ENCODE data around the gene RAD51B.
A peak's percentile ranks its signal among the peaks of the same experiment; 100 is the strongest.

The RAD51B gene

DNA sequence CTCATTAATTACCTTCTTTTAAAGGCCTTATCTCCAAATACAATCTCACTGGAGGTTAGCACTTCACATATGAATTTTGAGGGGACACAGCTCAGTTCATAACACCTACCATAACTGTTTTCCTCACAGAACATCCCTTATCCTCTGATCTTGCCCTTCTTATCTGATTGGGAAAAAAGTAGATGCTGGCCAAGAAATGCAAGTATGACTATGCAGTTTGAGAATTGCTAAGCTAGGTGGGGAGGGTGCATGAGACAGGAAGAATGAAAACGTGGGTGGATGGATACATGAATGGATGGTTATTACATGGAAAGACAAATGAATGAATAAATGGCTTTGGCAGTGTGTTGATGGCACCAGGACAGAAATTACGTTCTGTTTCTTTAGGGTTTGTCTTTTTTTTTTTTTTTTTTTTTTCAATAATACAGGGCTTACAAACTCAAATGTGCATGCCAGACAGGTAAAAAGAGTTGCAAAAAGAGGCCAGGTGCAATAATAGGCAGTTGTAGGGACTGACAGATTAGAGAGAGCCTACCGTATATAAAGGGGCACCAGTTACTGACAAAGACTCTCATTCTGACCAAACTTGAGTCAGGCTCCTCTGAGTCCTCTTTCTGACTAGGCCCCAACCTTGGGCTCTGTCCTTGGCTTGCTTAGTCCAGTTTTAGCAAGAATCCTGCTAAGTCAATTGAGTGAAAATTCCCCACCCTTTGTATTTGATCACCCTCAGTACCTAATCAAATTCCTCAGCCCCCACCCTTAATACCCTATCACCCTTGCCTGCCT lies 668.4 kb downstream of the RAD51B start:
- no peak for DNase-seq (ENCODE audit: low spot score)

DNA sequence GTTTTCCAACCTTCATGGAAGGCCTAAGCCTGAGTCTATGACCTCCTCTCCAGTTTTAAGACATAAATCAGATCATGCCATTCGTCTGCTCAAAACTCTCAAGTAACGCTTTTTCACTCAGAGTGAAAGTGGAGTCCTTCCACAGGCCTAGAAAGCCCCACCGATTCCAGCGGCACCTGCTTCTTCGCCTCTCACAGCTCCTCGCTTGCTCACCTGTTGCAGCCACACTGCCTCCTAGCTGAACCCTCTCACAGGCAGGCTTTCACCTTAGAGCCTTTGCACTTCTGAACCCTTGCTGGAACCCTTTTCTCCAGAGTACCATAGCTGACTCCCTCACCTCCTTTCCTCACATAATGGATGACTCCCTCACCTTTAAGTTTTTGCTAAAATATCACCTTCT lies 672.2 kb downstream of the RAD51B start:
- DNase-seq (ENCODE audit: low spot score) = no peak

DNA sequence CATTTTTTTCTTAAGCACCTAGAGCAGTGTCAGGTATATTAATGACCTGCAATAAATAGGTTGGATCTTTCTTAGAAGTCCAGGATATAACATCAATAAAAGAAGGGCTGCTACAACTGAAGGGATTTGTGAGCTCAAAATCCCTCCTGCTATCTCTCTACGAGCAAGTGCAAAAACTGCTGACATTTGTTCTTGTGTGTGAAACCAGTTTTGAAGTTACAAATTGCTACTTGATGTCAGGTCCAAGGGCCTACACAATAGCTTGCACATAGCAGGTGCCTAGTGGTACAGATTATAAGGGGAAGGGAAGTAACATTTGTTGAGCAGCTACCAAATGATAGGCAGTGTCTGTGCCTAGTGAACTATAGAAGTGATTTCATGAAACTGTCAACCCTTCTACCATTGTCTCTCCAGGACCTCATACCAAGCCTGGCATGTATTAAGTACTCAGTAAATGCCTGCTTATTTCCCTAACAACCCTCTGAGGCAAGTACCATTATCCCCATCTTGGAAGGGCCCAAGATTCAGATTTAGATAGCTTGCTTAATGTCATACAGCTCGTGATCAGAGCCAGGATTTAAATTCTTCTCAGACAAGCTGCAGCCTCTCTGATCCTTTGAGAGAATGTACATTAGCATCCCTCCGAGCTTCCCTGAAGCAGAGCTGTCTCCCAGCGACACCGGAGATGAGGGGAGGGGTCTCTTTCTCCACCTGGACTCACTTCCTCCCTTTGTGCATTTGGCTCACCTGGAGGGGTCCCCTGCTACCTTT lies 673.0 kb downstream of the RAD51B start:
- no peak for DNase-seq (ENCODE audit: low spot score)

DNA sequence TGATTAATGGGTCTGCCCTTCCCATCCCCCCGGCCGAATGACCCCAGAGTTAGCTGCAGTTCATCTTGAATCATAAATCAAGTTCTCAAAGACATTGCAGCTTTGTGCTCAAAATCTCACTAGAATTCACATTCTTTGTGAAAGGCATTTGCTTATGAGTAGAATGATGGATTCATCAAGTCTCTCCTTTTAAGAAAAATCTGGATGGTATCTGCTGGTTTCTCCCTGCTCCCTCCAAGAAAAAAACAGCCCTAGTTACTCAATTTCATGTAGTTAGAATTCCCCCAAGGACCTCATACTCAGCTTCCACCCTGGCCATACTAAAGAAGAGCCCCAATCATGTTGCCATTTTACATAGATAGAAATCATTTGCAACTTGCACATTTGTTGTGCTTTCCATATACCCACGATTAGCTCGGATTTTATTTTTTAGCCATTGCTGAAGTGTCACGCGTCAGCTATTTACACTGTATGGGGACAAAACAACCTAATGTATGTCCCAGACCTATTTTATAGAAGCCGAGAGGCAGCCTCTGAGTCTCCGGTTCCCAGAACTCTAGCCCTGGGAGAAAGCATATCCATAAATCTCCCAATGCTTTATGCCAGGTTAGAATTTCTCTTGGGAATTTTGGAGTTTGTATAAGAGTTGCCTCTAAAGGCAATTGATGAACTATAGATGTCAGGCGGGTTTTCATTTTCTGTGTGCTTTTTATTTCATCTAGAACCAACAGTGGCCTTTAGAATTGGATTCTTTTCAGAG lies 673.8 kb downstream of the RAD51B start:
- no peak for DNase-seq (ENCODE audit: low spot score)

DNA sequence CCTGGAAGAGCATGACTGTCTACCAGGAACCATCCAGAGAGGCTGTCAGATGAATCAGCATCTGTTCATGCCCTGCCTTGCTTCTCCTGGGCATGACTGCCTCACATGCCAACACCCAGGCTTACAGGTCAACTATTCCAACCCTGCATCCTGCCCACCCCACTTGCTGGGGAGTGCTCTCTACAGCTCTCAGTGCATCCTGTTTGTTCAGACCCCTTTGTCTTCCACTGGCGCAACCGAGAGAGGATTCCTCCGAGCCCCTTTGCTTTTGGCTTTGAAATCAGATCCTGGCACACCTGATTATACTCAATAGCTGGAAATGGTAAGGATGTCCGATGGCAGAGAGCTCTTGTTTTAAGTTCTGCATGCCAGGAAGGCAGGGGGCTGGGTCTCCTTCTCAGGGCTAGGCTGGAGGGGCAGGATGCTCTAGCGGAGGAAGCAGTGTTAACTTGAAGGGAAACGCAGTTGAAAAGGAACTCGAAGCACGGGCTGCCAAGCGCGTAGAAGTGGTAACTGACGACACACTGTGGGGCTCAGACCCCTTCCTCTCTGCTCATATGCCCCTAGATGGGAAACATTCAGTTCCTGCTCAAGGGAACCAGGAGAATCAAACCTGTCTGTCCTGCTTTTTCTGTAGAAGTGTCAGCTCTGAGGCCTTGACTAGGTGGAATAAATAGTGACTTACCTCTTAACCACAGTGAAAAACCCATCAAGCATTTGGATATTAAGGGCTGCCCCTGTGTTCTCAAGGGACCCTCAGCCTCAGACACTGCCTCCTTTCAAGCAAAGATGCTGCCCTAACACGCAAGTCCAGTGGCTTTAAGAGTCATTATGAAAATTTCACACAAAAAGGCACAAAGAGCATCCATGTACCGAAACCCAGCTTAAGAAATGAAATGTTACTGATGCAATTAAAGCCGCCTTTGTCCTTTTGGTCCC lies 675.8 kb downstream of the RAD51B start:
- no peak for DNase-seq (ENCODE audit: low spot score)

DNA sequence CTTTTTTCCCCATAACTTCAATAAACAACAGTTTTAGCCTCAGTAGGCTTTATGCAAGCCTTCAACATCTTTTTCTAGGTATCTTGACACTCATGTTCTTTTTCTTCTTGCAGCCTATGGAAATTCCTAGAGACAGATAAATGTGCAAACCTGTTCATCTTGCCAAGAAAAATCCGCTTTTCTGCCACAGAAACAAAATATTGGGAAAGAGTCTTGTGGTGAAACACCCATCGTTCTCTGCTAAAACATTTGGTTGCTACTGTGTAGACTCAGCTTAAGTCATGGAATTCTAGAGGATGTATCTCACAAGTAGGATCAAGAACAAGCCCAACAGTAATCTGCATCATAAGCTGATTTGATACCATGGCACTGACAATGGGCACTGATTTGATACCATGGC lies 677.4 kb downstream of the RAD51B start:
- no peak for DNase-seq (ENCODE audit: low spot score)

DNA sequence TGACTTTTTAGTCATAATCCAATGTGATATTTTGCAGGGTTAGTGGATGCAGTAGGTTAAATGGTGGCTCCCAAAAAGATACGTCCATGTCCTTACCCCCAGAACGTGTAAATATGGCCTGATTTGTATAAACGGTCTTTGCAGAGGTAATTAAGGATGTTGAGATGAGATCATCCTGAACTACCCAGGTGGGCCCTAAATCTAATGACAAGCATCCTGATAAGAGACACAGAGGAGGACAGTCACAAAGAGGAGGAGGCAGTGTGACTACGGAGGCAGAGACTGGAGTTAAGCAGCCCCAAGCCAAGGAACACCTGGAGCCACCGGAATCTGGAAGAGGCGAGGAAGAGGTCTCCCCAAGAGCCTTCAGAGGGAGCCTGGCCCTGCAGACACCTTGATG lies 679.9 kb downstream of the RAD51B start:
- no peak for DNase-seq (ENCODE audit: low spot score)

DNA sequence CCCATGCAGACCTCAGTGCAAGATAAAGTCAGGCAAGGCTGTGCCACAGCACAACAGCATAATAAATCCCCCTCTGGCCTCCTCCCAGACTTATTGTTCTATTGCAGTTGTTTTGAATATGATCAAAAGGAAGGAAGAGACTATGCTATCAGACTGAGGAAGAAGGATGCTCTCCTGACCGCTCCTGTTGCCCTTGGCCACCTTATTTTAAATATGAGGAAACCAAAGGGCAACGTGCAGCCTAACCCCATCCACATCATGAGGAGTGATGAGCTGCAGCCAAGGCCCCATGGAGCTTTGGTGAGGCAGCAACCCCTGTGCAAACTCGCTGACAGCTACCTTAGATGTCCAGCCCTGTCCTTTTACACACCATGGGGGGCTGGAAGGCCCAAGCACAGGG lies 681.6 kb downstream of the RAD51B start:
- no peak for DNase-seq (ENCODE audit: low spot score)

DNA sequence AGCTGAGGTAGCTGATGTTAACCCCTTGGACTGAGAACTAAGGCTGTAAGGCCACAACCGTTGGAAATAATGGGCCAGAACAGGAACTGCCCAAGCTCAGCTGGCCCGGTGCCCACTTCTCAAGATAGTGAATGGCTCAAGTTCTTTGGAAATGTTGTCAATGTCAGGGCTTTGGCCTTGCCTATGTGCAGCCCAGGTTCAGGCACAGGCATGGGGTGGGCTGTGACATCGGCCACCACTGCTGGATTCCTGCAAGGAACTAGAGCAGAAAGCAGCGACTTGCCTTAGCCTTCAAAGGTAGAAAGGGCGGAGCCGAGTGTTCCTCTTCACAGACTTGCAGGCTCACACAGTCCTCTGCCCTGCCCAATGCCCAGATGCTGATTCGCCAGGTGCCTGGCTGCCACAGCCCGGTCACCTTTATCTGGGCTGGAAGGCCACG lies 682.1 kb downstream of the RAD51B start:
- DNase-seq (ENCODE audit: low spot score) = no peak

DNA sequence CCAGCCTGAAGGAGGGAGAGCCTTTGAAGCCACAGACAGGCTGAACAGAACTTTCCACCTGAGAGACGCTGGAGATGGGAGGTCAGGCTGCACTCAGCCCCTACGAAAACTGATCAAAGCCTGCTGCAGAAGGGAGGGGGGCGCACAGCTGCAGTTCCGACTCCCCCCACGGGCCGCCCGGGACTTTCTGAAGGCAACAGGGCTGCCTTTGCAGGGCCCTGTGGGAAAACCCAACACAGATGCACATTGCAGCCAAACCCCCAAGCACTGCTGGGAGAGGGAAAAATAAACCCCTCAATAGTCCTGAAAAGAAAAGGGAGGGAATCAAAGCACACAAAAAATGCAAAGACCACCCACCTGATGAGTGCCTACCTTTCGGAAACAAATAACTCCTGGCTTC lies 682.7 kb downstream of the RAD51B start:
- DNase-seq (ENCODE audit: low spot score) = no peak

DNA sequence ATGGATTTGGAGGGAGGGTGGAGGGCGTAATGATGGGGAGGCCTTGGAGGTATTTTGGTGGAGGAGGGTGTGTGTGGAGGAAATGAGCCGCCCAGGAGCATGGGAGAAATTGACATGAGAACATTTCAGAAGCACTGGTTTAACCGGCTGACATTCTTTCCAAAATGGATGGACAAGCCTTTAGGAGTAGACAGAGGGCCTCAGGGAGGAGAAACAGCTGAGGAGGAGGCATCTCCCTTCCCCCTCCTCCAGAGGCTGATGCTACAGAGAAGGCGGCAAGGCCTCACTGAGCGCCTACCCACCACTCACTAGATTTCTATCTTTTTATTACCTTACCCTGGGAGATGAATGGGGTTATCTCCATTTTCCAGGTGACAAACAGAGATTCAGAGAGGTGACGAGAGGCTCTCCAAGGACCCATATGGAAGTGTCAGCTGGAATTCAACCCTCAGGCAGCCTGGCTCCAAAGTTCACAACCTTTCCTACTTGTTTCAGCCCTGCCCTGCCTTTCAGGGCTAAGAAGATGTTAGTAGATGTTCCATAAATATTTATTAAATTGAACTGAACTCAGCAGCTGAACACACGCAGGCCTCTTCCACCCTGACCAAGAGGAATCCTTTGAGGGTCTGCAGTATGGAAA lies 683.7 kb downstream of the RAD51B start:
- no peak for DNase-seq (ENCODE audit: low spot score)

DNA sequence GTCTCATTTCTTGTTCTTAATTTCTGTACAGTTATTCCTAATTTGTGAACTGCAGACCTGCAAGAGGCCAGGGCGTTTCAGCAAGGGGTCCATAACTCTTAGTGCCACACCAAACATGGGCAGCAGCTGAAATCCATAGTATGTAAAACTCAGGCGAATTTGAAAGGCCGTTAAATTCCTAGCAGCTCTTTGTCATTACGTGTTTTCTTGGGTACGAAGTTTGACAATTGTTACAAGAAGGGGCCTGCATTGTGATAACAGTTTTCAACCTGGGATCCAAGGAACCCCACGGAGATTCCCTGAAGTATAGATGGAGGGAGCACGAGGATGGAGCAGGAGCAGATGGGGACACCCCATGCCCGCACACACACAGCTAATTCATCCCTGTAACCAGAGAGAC lies 685.3 kb downstream of the RAD51B start:
- no peak for DNase-seq (ENCODE audit: low spot score)

DNA sequence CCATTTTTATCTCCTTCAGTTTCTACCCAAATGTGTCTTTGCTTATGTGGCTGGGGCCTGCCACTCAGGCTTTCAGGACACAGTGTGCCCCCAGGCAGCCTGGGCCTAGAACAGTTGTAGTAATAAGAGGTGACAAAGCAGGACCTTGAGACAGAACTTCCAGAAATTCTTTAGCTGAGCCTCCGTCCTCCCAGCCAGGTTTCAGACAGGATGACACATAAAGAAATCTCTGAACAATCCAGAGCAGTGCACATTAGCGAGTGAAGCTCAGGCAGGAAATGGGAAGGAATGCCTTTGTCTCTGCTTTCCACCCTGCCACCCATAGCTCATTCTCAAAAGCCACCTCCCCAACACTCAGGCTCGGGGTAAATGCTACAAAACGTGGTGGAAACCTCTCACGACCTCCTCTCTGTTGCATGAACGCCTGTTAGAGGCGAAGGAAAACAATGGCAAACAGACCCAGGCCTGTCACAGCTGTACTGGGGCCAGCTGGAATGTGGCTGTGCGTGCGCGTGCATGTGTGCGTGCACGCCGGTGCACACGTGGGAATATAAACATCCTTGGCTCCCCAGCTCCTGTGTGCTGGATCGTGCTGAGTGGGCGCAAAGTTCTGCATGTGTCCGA lies 686.6 kb downstream of the RAD51B start:
- no peak for DNase-seq (ENCODE audit: low spot score)

DNA sequence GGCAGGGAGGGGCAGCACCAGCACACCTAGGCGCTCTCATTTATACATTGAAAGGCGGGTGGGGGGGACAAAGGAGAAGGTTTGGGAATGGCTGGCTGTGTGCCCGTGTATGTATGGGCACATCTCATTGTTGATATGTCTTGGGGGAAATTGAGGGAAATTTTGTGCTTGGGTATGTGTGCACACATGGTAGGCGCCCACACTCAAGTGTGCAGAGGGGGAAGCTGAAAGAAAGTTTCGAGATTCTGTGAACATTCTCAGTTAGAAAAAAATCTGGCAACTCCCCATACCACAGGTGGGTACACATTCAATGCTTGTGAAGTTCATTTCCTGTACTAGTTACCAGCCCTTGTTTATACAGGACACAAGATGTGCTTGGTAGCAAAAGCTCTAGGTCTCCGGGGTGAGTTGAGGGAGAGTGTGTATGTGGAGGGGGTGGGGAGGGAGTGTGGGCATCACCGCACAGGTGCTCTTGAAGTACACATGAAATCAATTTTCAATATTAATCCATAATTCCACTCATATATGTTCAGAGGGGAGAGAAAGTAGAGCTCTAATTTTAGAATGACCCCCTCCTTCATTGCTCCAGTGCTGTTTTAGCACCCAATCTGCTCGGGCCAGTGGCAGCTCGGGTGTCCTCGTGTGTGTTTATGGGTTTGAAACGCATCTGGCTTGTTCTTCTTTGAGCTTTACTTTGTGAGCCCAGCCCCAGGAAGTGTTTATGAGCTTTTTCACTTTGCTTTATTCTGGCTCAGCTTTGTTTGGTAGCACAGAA lies 687.3 kb downstream of the RAD51B start:
- DNase-seq (ENCODE audit: low spot score) = no peak

DNA sequence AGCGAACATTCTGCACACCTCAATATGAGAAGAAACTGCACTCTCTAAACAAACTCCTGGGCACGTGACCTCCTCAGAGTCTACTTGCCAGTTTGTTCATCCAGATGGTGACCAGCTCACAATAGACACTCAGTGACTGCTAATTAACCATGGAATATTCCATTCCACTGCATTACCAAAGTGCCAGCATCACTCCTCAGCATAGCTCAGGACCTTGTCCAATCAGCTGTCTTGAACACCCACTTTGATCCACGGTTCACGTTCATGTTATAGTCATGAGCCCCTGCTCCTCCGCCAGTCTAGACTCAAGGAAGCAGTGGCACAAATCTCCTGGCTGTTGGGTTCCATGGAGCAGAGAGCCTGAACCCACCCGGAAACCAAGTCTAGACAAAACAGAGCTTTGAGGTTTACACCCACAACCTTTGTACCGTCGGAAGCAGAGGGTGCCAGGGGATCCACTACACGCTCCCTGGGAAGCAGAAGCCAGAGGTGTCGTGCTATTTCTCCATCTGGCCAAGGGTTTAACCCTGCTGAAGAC lies 688.0 kb downstream of the RAD51B start:
- peak; percentile 57 for DNase-seq (ENCODE audit: low spot score)

DNA sequence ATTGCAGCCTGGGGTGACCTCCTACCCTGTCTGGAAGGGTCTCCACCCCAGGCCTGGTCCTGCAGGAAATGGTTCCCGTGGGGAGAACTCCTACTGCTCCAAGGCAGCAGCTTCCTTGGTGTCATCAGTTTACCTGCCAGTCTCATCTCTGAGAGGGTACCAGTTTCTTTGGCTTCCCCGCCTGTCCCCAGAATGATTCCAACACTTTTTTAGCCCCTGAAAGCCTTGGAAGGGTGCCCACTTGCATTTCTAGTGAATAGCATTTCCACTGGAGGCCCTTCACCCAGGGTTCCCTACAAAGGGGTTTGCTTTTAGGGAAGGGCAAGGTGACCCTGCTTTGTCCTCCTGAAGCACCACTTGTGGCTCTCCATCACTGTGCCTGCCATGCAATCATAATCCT lies 689.0 kb downstream of the RAD51B start:
- DNase-seq (ENCODE audit: low spot score) = no peak

DNA sequence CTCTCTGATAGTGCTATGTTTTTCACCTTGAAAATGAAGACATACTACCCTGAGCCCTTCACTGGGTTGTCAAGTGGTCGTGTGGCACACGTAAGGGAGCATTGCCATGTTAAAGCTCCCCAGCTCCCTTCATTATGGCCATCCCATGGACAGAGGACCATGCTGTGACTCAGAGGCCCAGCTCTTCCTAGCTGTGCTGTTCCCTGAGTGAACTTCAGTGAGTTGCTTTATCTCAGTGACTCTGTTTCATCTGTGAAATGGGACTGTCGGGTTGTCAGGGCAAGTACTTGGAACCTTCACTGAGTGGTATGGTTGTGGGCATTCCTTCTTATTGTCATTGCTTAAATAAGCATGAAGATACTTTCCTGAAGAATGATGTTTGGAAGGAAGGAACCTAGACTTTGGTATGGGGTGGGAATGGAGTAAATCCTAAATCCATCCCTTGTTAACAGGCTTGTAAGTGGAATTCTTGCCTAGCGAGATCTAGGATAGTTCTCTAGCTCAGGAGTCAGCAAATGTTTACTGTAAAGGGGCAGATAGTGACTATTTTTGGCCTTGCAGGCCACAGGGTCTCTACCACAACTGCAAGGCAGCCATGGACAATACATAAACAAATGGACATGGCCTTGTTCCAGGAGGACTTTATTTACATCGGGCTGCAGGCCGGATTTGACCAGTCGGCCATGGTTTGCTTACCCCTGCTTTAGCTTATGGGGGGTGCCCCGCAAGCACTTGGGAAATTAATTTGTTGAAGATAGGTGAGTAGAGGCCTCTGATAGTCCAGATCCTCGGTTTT lies 689.8 kb downstream of the RAD51B start:
- DNase-seq (ENCODE audit: low spot score) = no peak

DNA sequence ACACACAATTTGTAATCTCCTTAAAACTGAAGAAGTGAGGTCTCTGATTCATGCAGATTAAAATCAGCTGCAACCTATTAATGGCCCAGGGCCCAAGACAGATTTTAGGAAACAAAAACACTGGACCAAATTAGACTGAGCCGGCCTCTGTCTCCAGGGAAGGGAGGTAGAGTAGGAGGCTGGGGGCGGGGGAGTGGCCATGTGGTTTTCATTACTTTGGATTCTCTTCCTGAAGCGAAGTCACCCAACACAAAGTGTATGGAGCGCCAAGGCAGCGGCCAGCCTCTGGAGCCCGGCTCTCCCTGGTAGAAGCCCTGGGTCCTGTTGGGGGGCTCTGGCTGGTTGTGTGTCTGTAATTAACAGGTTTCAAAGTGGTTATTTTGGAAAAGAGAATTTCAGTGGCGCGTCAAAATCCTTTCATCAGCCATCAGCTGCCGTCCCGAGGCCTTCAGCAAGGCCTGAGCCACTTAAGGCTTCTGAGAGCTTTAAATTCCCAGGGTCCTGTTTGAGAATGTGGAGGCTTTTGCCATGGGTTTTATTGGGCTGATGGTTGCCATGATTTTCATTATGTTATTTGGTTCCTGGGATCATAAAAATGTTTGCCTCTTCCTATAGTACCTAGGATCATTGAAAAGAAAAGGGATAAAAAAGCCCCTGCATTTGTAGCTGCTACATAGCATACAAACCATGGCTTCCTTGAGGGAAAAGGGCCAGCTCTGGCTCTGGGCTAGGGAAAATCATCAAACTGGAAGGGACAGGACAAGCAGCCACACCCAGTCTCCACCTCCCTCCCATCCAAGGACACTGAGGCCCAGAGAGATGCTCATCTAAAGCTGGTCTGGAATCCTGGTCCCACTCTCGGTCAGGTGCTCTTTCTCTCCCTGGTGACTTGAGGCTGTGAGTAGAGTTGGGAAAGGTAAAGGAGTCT lies 690.9 kb downstream of the RAD51B start:
- DNase-seq (ENCODE audit: low spot score) = no peak

Data from Ammon's horn (tissue), 1 donor.